ENCODE results near the gene DNAH11.
"Not testable (repeated sequence)": the region's sequence is repeated elsewhere in the genome, so short reads cannot be mapped to it uniquely, and the experiment has no call there.

The DNAH11 gene, protein sequence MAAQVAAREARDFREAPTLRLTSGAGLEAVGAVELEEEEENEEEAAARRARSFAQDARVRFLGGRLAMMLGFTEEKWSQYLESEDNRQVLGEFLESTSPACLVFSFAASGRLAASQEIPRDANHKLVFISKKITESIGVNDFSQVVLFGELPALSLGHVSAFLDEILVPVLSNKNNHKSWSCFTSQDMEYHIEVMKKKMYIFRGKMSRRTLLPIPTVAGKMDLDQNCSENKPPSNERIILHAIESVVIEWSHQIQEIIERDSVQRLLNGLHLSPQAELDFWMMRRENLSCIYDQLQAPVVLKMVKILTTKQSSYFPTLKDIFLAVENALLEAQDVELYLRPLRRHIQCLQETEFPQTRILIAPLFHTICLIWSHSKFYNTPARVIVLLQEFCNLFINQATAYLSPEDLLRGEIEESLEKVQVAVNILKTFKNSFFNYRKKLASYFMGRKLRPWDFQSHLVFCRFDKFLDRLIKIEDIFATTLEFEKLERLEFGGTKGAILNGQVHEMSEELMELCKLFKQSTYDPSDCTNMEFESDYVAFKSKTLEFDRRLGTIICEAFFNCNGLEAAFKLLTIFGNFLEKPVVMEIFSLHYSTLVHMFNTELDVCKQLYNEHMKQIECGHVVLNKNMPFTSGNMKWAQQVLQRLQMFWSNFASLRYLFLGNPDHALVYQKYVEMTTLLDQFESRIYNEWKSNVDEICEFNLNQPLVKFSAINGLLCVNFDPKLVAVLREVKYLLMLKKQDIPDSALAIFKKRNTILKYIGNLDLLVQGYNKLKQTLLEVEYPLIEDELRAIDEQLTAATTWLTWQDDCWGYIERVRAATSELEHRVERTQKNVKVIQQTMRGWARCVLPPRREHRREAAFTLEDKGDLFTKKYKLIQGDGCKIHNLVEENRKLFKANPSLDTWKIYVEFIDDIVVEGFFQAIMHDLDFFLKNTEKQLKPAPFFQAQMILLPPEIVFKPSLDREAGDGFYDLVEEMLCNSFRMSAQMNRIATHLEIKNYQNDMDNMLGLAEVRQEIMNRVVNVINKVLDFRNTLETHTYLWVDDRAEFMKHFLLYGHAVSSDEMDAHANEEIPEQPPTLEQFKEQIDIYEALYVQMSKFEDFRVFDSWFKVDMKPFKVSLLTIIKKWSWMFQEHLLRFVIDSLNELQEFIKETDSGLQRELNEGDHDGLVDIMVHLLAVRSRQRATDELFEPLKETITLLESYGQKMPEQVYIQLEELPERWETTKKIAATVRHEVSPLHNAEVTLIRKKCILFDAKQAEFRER (N-terminal part only)

DNA sequence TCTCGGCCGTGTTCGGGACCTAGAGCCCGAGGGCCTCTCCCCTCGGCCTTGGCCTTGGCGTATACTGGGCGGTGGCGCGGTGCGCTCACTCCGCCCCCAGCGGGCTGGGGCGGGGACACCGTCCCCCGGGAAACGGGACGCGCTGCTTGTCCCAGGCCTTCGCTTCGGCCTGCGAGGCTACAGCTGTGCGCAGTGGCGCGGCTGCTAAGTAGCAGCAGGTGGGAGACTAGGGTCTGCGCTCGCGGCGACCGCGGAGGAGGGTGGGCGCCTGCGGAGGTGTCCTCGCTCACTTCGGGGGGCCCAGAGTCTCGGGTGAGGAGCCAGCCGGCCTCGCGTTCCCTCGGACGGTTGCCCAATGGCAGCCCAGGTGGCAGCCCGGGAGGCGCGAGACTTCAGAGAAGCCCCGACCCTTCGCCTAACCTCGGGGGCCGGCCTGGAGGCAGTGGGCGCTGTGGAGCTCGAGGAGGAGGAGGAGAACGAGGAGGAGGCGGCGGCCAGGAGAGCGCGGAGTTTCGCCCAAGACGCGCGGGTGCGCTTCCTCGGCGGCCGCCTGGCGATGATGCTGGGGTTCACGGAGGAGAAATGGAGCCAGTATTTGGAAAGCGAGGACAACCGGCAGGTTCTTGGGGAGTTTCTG is at the start of gene DNAH11:
Gene DNAH11 (plus strand): TSS at position 149 of the 637 bp plus-strand sequence. CDS start 207 bp downstream, at position 356.
- FAIRE-seq (no peak), DNase-seq (ENCODE audit: insufficient read length, low spot score) (no peak)
- TF ChIP-seq POLR2A (IDR thresholded peaks at IDR 0.05; ENCODE audit: low read depth, low read length): no peak

DNA sequence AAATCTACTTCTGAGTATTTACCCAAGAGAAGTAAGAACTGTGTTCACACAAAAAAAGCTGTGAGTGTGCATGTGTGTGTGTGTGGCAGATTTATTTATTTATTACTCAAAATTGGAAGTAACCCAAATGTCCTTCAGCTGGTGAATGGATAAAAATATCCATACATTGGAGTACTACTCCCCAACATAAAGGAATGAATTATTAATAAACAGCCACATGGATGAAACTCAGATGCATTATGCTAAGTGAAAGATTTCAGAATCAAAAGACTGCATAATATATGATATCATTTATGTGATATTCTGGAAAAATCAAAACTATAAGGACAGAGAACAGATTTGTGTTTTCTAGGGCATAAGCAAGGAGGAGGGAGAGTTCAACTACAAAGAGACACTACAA is 47.1 kb upstream of the DNAH11 start:
- TF ChIP-seq POLR2A (IDR thresholded peaks at IDR 0.05; ENCODE audit: low read depth, low read length): no peak
- DNase-seq (ENCODE audit: insufficient read length, low spot score) (no peak), FAIRE-seq (peak; percentile 20)

DNA sequence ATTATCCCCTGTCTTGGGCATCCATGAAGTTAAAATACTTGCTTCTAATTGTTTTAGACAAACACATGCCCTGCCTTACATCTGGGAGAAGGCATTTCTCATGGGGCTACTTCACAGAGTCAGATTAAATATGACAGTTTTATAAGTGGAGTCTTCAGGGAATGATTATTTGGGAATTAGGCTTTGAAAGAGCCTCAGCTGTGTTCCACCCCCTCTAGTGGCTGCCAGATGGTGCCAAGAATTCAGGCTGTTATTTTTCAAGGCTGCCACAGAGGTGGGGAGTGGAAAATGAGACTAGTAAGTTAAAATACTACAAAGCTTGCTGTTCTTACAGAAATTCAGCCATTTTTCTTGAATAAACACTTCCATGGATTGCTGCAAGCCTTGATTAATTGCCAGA is 45.8 kb upstream of the DNAH11 start:
- FAIRE-seq: peak; percentile 57
- TF ChIP-seq POLR2A (IDR thresholded peaks at IDR 0.05; ENCODE audit: low read depth, low read length): no peak
- peak; percentile 5 for DNase-seq (ENCODE audit: insufficient read length, low spot score)

DNA sequence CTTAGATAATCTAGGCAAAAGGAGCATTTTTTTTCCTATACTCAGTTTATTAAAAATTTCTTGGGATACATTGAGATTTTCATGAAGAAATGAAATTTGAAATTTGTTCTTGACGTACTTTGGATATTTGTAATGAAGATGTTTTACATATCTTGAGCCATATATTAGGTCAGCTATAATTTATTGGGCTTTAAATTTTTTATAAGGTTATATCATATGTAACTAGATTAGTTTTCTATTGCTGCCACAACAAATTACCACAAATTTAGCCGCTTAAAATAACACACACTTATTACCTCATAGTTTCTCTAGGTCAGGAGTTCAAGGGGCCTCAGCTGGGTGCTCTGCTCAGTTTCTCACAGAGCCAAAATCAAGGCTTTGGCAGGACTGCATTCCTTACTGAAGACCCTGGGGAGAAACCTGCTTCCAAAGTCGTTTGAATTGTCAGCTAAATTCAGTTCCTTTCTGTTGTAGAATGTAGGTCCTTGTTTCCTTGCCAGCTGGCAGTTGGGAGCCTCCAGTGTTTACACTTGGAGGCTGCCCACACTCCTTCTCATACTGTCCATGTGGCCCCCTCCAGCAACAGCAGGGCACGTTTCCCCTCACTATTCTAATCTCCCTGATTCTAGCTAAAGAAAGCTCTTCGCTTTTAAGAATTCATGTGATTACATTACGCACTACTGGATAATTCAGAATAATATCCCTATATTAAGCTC is 42.6 kb upstream of the DNAH11 start:
- FAIRE-seq: no peak
- no peak for DNase-seq (ENCODE audit: insufficient read length, low spot score)
- TF ChIP-seq POLR2A (IDR thresholded peaks at IDR 0.05; ENCODE audit: low read depth, low read length): no peak

DNA sequence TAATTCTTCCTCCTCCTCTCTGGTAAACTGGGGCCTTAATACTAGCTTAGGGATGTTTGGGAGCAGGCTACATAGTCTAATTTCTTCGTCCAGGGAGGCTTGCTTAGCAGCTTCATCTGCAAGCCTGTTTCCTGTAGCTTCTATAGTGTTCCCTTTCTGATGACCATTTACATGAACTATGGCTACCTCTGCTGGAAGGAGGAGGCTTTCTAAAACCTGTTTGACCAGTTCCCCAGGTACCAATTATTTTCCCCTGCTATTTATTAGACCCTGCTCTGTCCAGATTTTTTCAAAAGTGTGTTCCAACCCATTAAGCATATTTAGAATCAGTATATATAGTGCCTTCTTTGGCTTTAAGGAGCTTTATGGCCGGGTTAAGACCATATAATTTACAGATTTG is 38.8 kb upstream of the DNAH11 start:
- no peak for TF ChIP-seq POLR2A (IDR thresholded peaks at IDR 0.05; ENCODE audit: low read depth, low read length)
- no peak for FAIRE-seq
- DNase-seq (ENCODE audit: insufficient read length, low spot score): no peak

DNA sequence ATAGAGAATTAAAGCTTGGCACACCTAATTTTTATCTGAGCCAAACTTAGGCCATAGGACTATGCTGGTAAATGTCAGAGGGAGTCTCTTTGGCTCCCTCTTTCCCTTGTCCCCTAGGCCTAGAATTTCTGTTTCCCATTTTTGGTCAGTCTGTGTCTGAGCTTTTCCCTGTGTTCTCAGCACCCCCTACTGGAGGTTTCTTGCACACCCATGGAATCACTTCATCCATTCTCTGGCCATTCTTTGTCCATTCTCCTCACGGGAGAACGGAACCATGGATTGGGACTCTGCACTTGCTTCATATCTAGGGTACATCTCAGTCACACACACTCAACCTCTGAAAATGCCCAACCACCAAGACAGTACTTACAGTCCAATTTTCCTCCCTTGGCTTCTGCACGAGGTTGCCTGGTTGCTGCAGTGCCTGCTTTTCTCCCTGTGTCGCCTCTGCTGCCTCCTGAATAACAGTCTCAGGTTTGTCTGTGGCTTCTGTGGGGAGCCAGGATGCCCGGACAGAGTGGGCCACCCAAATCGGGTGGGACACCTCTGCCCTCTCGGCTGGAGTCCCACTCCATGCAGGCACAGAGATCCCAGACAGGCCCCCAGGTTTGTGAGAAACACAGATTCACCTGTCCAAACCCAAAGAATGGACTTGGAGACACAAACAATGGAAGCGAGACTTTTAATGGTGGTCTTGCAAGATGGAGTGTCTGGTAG is 35.1 kb upstream of the DNAH11 start:
- TF ChIP-seq POLR2A (IDR thresholded peaks at IDR 0.05; ENCODE audit: low read depth, low read length): no peak
- peak; percentile 18 for DNase-seq (ENCODE audit: insufficient read length, low spot score)
- FAIRE-seq: peak; percentile 27

DNA sequence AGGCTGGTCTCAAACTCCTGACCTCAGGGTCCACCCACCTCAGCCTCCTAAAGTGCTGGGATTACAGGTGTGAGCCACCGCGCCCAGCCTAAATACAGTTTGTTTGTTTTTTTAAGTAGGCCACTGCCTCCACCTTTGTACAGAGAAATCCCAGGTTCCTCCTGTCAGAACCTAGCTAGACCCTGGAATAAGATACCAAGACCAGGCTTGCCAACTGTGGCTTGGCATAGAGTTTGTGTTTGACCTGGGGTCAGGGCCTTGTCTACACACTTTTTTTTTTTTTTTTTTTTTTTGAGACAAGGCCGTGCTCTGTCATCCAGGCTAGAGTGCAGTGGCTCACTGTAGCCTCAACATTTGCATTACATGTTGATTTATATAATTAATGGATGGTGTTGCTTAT is 34.3 kb upstream of the DNAH11 start:
- FAIRE-seq: no peak
- no peak for TF ChIP-seq POLR2A (IDR thresholded peaks at IDR 0.05; ENCODE audit: low read depth, low read length)
- DNase-seq (ENCODE audit: insufficient read length, low spot score): no peak

DNA sequence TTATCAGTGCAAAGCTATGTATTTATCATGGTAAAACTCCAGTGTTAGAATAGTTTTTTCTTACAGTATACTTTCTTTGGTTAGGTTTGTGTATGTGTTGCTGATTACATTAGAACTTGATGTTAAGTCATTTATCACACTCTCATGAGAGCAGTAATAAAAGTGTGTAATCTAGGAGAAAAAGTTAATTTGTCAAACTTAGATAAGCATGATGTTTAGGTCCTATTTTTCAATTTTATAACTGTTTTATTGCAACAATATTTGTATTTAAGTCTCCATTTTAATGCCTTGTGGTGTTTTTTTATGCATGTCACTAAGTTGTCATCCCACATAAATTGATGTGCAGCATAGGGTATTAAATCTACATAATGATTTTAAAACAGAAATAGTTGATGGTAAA is 28.8 kb upstream of the DNAH11 start:
- no peak for DNase-seq (ENCODE audit: insufficient read length, low spot score)
- FAIRE-seq: no peak
- no peak for TF ChIP-seq POLR2A (IDR thresholded peaks at IDR 0.05; ENCODE audit: low read depth, low read length)

DNA sequence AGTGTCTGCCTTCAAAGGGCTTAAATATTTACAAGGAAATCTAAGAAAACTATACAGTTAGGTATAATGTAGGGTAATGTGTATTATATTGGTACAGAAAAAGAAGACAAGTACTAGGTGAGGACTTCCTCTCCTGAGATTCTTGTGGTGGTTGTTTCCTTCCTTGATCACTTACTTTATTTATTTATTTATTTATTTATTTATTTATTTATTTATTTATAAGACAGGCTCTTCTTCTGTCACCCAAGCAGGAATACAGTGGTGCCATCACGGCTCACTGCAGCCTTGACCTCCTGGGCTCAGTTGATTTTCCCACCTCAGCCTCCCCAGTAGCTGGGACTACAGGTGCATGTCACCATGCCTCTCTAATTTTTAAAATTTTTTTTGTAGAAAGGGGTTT is 18.2 kb upstream of the DNAH11 start:
- no peak for FAIRE-seq
- DNase-seq (ENCODE audit: insufficient read length, low spot score): no peak

DNA sequence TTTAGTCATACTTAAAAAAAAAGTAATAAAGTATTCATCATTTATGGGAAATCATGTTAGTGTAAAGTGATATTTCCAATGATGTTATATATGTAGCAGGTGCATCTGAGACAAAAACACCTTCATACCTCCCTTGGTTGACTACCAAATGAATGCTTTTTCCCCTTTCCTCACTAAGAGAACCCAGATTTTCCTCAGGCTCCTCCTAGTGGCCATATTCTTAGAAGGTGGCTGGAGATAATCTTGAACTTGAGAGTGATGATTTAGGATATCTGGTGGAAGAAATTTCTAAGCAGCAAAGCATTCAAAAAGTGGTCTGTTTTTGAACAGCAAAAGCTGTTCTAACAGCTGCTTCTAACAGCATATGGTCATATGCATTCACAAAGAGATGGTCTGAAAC is 16.8 kb upstream of the DNAH11 start:
- TF ChIP-seq POLR2A (IDR thresholded peaks at IDR 0.05; ENCODE audit: low read depth, low read length): no peak

More for the DNA sequence above, 18.2 kb upstream of the DNAH11 start:
- TF ChIP-seq POLR2A (IDR thresholded peaks at IDR 0.05; ENCODE audit: low read depth, low read length): no peak

DNA sequence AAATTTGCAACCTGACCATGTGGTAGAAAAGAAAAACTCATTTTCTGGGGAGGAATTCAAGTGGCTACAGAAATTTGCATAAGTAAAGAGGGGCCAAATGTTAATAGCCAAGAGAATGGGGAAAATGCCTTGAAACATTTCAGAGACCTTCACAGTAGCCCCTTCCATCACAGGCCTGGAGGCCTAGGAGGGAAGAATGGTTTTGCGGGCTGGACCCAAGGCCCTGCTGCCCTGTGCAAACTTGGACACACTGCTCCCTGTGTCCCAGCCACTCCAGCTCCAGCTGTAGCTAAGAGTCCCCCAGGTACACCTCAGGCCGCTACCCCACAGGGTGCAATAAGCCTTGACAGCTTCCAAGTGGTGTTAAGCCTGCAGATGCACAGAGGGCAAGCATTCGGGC is 16.4 kb upstream of the DNAH11 start:
- DNase-seq (ENCODE audit: insufficient read length, low spot score): no peak
- no peak for TF ChIP-seq POLR2A (IDR thresholded peaks at IDR 0.05; ENCODE audit: low read depth, low read length)
- FAIRE-seq: no peak

More for the DNA sequence above, 16.8 kb upstream of the DNAH11 start:
- no peak for DNase-seq (ENCODE audit: insufficient read length, low spot score)
- no peak for FAIRE-seq

DNA sequence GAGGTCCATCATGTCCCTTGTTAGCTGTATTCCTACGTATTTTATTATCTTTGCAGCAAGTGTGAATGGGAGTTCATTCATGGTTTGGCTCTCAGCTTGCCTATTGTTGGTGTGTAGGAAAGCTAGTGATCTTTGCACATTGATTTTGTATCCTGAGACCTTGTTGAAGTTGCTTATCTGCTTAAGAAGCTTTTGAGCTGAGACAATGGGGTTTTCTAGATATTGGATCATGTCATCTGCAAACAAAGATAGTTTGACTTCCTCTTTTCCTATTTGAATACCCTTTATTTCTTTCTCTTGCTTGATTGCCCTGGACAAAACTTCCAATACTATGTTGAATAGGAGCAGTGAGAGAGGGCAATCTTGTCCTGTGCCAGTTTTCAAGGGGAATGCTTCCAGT is 10.4 kb upstream of the DNAH11 start:
- FAIRE-seq; DNase-seq (ENCODE audit: insufficient read length, low spot score): not testable (repeated sequence)

DNA sequence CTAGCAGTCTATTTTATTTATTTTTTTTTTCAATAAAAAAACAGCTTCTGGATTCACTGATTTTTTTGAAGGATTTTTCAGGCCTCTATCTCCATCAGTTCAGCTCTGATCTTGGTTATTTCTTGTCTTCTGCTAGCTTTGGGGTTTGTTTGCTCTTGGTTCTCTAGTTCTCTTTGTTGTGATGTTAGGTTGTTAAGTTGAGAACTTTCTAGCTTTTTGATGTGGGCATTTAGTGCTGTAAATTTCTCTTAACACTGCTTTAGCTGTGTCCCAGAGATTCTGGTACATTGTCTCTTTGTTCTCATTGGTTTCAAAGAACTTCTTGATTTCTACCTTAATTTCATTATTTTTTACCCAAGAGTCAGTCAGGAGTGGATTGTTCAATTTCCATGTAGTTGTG is 9.2 kb upstream of the DNAH11 start:
- DNase-seq (ENCODE audit: insufficient read length, low spot score); FAIRE-seq: not testable (repeated sequence)

DNA sequence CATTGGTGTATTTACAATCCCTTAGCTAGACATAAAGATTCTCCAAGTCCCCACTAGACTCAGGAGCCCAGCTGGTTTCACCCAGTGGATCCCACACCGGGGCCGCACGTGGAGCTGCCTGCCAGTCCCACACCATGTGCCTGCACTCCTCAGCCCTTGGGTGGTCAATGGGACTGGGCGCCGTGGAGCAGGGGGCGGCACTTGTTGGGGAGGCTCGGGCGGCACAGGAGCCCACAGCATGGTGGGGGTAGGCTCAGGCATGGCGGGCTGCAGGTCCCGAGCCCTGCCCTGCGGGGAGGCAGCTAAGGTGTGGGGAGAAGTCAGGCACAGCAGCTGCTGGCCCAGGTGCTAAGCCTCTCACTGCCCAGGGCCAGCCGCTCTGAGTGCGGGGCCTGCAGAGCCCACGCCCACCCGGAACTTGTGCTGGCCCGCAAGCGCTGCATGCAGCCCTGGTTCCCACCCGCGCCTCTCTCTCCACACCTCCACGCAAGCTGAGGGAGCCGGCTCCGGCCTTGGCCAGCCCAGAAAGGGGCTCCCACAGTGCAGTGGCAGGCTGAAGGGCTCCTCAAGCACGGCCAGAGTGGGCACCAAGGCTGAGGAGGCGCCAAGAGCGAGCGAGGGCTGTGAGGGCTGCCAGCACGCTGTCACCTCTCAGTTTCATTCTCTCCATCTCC is 6.3 kb upstream of the DNAH11 start:
- FAIRE-seq; DNase-seq (ENCODE audit: insufficient read length, low spot score): not testable (repeated sequence)
